ENCODE measurements around the gene GSTP1.
A peak's percentile ranks its signal among the peaks of the same experiment; 100 is the strongest.
"Not testable (repeated sequence)": the region's sequence is repeated elsewhere in the genome, so short reads cannot be mapped to it uniquely, and the experiment has no call there.

GSTP1 gene

DNA sequence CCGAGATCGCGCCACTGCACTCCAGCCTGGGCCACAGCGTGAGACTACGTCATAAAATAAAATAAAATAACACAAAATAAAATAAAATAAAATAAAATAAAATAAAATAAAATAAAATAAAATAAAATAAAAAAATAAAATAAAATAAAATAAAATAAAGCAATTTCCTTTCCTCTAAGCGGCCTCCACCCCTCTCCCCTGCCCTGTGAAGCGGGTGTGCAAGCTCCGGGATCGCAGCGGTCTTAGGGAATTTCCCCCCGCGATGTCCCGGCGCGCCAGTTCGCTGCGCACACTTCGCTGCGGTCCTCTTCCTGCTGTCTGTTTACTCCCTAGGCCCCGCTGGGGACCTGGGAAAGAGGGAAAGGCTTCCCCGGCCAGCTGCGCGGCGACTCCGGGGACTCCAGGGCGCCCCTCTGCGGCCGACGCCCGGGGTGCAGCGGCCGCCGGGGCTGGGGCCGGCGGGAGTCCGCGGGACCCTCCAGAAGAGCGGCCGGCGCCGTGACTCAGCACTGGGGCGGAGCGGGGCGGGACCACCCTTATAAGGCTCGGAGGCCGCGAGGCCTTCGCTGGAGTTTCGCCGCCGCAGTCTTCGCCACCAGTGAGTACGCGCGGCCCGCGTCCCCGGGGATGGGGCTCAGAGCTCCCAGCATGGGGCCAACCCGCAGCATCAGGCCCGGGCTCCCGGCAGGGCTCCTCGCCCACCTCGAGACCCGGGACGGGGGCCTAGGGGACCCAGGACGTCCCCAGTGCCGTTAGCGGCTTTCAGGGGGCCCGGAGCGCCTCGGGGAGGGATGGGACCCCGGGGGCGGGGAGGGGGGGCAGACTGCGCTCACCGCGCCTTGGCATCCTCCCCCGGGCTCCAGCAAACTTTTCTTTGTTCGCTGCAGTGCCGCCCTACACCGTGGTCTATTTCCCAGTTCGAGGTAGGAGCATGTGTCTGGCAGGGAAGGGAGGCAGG, at the start of gene GSTP1:
Gene GSTP1 (plus strand): TSS at position 566 of the 958 bp plus-strand sequence. CDS start 32 bp downstream, at position 598.
- DNase-seq = peak; percentile 93

- no peak for DNase-seq
Measured at GRCh38 chr11:67534070-67534679, 49.4 kb upstream of the GSTP1 start.

GRCh38 chr11:67535561-67535960, 48.1 kb upstream of the GSTP1 start:
- no peak for DNase-seq

DNA sequence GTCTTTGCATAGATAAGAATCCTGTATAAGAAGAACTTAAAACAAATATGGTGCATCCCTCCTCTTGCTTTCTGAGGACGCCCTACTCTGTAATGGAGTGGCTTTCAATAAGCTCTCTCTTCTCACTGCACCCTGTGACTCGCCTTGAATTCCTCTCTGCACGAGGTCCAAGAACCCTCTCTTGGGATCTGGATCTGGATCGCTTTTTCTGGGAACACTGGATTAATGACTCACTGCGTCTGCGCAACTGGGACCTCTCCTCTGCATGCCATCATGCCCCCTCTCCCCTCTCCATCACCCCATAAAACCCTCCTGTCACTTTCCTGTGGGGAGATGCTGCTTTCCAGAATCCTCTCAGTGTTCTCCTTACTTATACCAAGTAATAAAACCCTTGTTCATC, 45.3 kb upstream of the GSTP1 start:
- no peak for DNase-seq

GRCh38 chr11:67538823-67539505, 44.6 kb upstream of the GSTP1 start:
- DNase-seq = no peak

DNA sequence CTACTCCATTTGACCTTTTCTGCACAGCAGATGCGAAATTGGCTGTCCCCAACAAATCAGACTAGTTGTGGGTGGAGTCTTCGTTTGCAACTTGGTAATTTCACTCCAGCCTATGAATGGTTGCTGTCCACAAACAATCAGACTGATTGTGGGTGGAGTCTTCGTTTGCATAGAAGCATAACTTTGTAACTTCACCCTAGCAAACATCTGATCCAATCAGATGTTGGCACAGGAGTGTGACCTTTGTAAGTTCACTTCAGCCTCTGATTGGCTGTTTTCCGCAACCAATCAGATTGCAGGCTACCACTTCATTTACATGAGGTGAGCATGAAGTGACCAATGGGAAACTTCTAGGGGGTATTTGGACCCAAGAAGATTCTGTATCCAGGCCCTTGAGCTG, 44.1 kb upstream of the GSTP1 start:
- no peak for DNase-seq

GRCh38 chr11:67541198-67541597, 42.4 kb upstream of the GSTP1 start:
- DNase-seq = no peak

GRCh38 chr11:67542169-67542568, 41.4 kb upstream of the GSTP1 start:
- DNase-seq = no peak

GRCh38 chr11:67542971-67543370, 40.6 kb upstream of the GSTP1 start:
- no peak for DNase-seq

DNA sequence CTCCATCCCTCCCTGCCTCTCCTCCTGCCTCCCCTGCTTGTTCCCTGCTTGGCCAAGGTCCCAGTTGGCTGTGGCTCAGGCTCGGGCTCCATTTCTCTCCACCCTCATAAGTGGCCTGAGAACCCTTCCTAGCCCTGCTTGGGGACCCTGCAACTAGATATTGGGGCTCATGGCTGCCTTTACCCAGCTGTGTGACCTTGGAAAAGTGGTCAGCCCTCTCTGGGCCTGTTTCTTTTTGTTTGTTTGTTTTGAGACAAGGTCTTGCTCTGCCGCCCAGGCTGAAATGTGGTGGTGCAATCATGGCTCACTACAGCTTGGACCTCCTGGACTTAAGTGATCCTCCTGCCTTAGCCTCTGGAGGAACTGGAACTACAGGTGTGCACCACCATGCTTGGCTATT, 40.0 kb upstream of the GSTP1 start:
- no peak for DNase-seq

- DNase-seq = no peak
Measured at GRCh38 chr11:67544616-67545242, 38.9 kb upstream of the GSTP1 start.

DNA sequence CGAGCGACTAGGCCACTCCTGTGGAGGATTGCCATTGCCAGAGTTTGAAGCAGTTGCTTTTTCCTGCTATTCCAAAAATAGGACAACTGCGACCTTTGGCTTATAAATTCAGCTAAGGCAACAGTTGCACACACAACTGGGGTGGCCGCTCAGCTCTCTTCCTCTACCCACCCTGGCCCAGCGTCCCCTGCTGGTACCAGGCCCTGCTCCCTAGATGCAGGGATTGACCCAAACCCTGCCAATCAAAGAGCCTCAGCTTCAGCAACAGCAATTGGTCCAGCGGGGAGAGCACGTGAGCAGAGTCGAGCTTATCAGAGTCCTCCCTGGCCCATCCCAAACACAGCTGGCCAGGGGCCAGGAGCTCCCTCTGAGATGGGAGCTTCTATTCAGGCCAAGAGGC, 38.3 kb upstream of the GSTP1 start:
- DNase-seq = no peak

GRCh38 chr11:67548112-67548511, 35.5 kb upstream of the GSTP1 start:
- DNase-seq = not testable (repeated sequence)

DNA sequence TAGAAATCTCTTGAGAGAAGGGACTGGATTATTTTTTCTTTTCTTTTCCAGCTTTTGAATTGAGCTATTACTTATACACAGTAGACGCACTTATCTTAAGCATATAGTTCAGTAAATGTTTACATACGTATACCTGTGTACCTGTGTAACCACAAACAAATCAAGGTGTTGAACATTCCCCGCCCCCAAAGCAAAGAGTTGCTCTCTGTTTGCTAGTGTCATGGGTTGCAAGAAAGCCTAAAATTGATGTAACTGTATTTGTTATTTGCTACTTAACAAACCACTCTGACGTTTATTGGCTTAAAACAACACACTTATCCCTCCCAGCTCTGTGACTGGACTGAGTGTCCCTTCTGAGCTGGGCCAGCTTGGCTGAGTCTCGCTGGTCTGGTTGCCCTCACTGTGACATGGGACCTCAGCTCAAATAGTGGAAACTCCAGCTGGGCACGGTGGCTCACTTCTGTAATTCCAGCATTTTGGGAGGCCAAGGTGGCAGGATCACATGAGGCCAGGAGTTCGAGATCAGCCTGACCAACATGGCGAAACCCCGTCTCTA, 35.0 kb upstream of the GSTP1 start:
- DNase-seq = no peak

- no peak for DNase-seq
Measured at GRCh38 chr11:67551127-67551526, 32.5 kb upstream of the GSTP1 start.

GRCh38 chr11:67551697-67552096, 31.9 kb upstream of the GSTP1 start:
- not testable (repeated sequence) for DNase-seq

- DNase-seq = no peak
Measured at GRCh38 chr11:67556244-67556643, 27.4 kb upstream of the GSTP1 start.

- no peak for DNase-seq
Measured at GRCh38 chr11:67558084-67558772, 25.4 kb upstream of the GSTP1 start.

GRCh38 chr11:67561971-67562619, 21.5 kb upstream of the GSTP1 start:
- no peak for DNase-seq

DNA sequence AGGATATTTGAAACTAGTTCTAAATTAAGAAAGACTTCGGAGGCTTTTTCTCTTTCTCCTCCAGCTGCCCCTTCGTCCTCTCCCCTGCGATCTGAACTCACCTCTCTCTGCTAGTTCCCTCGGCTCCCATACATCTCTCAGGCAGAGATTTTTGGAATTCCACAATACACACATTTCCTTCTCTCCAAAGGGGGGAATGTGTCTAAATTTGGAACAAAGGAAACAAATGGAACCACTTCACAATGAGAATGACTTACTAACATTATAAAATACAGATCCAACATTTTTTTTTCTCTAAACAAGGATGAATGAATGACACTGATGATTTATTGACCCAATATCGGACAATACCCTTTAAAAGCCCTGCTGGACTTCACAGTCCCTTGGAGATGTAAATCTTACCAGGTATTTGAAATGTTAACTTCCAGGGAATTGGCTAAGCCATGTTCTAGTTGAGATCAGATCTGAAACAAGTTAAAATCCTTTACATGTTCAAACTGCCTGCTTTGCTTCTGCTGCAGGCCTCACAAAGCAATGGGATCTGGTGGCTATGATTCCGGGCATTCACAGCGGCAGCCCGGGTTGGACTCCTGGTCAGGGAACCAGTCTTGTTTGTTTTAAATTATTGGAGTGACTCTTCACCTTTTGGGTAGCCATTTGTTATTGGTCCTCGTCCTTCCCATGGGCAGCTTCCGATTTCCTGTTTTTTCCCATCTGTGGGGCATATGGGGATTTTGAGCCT, 20.5 kb upstream of the GSTP1 start:
- DNase-seq = no peak

- not testable (repeated sequence) for DNase-seq
Measured at GRCh38 chr11:67563705-67564114, 19.9 kb upstream of the GSTP1 start.

Data from activated CD8-positive, alpha-beta memory T cell treated with anti-CD3 and anti-CD28 coated beads, Interleukin-2, amount 50 U/mL, for 48 hours (primary cell).